CD14-positive monocyte (primary cell): ENCODE results near the gene RAB11FIP2. TPM values are rescaled to one million over a fixed set of nuclear protein-coding genes. Genes with fewer than 3 reads are reported as not detected.

Experiments used
- DNase-seq, 3 donors: peaks; one replicate each; pipeline ENCODE4 v3.0.0-alpha.2; 2011 to 2022
- H2AFZ ChIP-seq: 2 replicates; pipeline ENCODE4 v1.6.0; 2012; ENCODE audit warnings: mild to moderate bottlenecking, low read depth, low read length, inconsistent platforms; ENCODE audit not compliant: insufficient read depth, poor library complexity, severe bottlenecking
- H3K27ac ChIP-seq, 2 donors: 1 replicate in 1 of 2; 2 replicates in 1 of 2; pipeline ENCODE4 v1.5.1; 2012 to 2013; ENCODE audit warnings: low read length in 2 of 2, control low read depth in 1 of 2, inconsistent platforms in 1 of 2, low read depth in 1 of 2, mild to moderate bottlenecking in 1 of 2
- H3K27me3 ChIP-seq, 2 donors: one replicate each; pipeline versions ENCODE4 v1.6.0 to v1.6.1; 2011 to 2013; ENCODE audit warnings: low read length in 2 of 2; ENCODE audit not compliant: control insufficient read depth in 2 of 2, insufficient read depth in 2 of 2
- H3K36me3 ChIP-seq, 2 donors: replicated peaks in 1 of 2; 1 replicate in 1 of 2; 2 replicates in 1 of 2; pipeline versions ENCODE4 v1.5.1 to v1.6.1; 2012 to 2013; ENCODE audit warnings: low read length in 2 of 2, control low read depth in 1 of 2, inconsistent platforms in 1 of 2, mild to moderate bottlenecking in 1 of 2; ENCODE audit not compliant: insufficient read depth in 2 of 2, control insufficient read depth in 1 of 2
- H3K4me1 ChIP-seq, 2 donors: 1 replicate in 1 of 2; 2 replicates in 1 of 2; pipeline versions ENCODE4 v1.5.1 to v1.6.1; 2012 to 2013; ENCODE audit warnings: low read length in 2 of 2, control low read depth in 1 of 2, inconsistent platforms in 1 of 2, mild to moderate bottlenecking in 1 of 2, moderate library complexity in 1 of 2; ENCODE audit not compliant: insufficient read depth in 2 of 2, control insufficient read depth in 1 of 2
- H3K4me2 ChIP-seq: replicated peaks from 2 replicates; pipeline ENCODE3; 2012; ENCODE audit warnings: low read length, moderate library complexity, mild to moderate bottlenecking; ENCODE audit not compliant: poor library complexity, severe bottlenecking; ENCODE audit errors: extremely low read depth
- H3K4me3 ChIP-seq, 3 experiments: fragments of 200-600 bp in 1 of 3; sonication (generic) in 1 of 3; replicated peaks in 1 of 3; 1 replicate in 2 of 3; 2 replicates in 1 of 3; pipeline ENCODE4 v1.5.1; 2011 to 2013; ENCODE audit warnings: low read length in 3 of 3, mild to moderate bottlenecking in 3 of 3, control low read depth in 2 of 3, low read depth in 2 of 3, inconsistent platforms in 1 of 3, moderate library complexity in 1 of 3
- H3K79me2 ChIP-seq: 2 replicates; pipeline ENCODE4 v1.6.0; 2012; ENCODE audit warnings: mild to moderate bottlenecking, control low read depth, inconsistent platforms, low read length, moderate library complexity; ENCODE audit not compliant: insufficient read depth
- H3K9ac ChIP-seq: 2 replicates; pipeline ENCODE4 v1.6.0; 2017; ENCODE audit warnings: low read length, mild to moderate bottlenecking; ENCODE audit not compliant: insufficient read depth, poor library complexity, severe bottlenecking
- H3K9me3 ChIP-seq, 2 donors: replicated peaks in 1 of 2; 1 replicate in 1 of 2; 2 replicates in 1 of 2; pipeline versions ENCODE4 v1.5.1 to v1.6.1; 2012 to 2013; ENCODE audit warnings: low read length in 2 of 2, control low read depth in 1 of 2; ENCODE audit not compliant: control insufficient read depth in 1 of 2, insufficient read depth in 1 of 2
- H4K20me1 ChIP-seq: 2 replicates; pipeline ENCODE4 v1.6.0; 2012; ENCODE audit warnings: mild to moderate bottlenecking, low read length, control low read depth, moderate library complexity; ENCODE audit not compliant: insufficient read depth
- H3K27ac Mint-ChIP-seq, 7 donors: one replicate each; pipeline ENCODE4 v1.8.0; 2020; ENCODE audit warnings: mild to moderate bottlenecking in 7 of 7, mixed read lengths in 7 of 7, moderate library complexity in 6 of 7, inconsistent platforms in 2 of 7
- H3K27me3 Mint-ChIP-seq, 3 donors: one replicate each; pipeline ENCODE4 v1.8.0; 2021 to 2022; ENCODE audit warnings: low read depth in 3 of 3, mild to moderate bottlenecking in 3 of 3, mixed read lengths in 3 of 3, moderate library complexity in 3 of 3, inconsistent platforms in 1 of 3
- H3K36me3 Mint-ChIP-seq, 2 donors: one replicate each; pipeline ENCODE4 v1.8.0; 2020; ENCODE audit warnings: mixed read lengths in 2 of 2, inconsistent platforms in 1 of 2, mild to moderate bottlenecking in 1 of 2
- H3K4me1 Mint-ChIP-seq: one replicate; pipeline ENCODE4 v1.8.0; 2020; ENCODE audit warnings: mild to moderate bottlenecking, mixed read lengths
- H3K4me3 Mint-ChIP-seq, 2 donors: one replicate each; pipeline ENCODE4 v1.8.0; 2020; ENCODE audit warnings: mild to moderate bottlenecking in 2 of 2, mixed read lengths in 2 of 2, moderate library complexity in 1 of 2
- H3K9me3 Mint-ChIP-seq, 7 donors: one replicate each; pipeline ENCODE4 v1.8.0; 2020 to 2022; ENCODE audit warnings: mixed read lengths in 7 of 7, mild to moderate bottlenecking in 6 of 7, moderate library complexity in 6 of 7, inconsistent platforms in 2 of 7
- CTCF ChIP-seq: fragments of 200-600 bp; IDR thresholded peaks from one replicate; pipeline ENCODE4 v1.8.0; 2022; ENCODE audit warnings: antibody characterized with exemption, mild to moderate bottlenecking
- WGBS: methylation state at CpG from one replicate; pipeline ENCODE4 v1.1.5; 2013; ENCODE audit warnings: missing lambda C conversion rate; ENCODE audit not compliant: insufficient coverage; 5-methylcytosine and 5-hydroxymethylcytosine counted together
- intact Hi-C, 2 donors: fragments of 100-400 bp; cut with micrococcal nuclease; formaldehyde crosslinking; loops; one replicate each; pipeline versions ENCODE4 v1.15.0 to v1.15.1; 2023
- polyA plus RNA-seq, 3 donors: library from polyadenylated mRNA; depleted of rRNA in 1 of 3; unstranded in 2 of 3; stranded (reverse) in 1 of 3; fragments of 300-500 nt in 2 of 3; fragments of >200 nt in 1 of 3; fragmentation: Illumina TruSeq in 2 of 3; gene quantifications; 1 replicate in 2 of 3; 2 replicates in 1 of 3; pipeline ENCODE4 v1.2.3, GENCODE V29; 2012 to 2021

The RAB11FIP2 gene
- polyA plus RNA-seq, 3 donors = 3.5 to 6.7 (median 5.4) TPM

DNA sequence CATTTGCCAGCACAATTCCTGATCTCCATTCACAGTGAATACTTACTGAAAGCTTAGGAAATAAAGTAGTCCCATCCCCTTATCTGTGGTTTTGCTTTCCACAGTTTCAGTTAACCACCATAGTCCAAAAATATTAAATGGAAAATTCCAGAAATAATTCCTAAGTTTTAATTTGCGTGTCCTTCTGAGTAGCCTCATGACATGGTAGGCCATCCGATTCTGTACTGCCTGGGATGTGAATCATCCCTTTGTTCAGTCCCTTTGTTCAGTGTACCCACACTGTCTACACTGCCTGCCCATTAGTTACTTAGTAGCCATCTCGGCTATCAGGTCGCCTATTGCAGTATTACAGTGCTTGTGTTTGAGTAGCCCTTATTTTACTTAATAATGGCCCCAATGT, 14.2 kb downstream of the RAB11FIP2 start:
- DNase-seq = no peak
- no peaks in the 10 kb centered on the region for H3K9me3 ChIP-seq
- no peak overlapping the region for H3K27ac ChIP-seq
- Mint-ChIP-seq H3K4me3 (no peak overlapping the region), H3K27ac (no peak overlapping the region), H3K4me1 (peaks cover 29% of the 10 kb centered on the region), H3K9me3 (no peaks in the 10 kb centered on the region), H3K36me3 (peaks cover 30% of the 10 kb centered on the region in 2 donors), H3K27me3 (no peaks in the 10 kb centered on the region)
- H3K79me2 ChIP-seq = peaks cover 8% of the 10 kb centered on the region
- intact Hi-C loops = loop anchor here in 1 of 2 donors (10.0 kb wide), 1 partner anchor 722 kb away; the partner anchor contains the start of gene CACUL1
- H4K20me1 ChIP-seq = peaks cover 14% of the 10 kb centered on the region
- H3K4me1 ChIP-seq = peaks cover 21 to 25% of the 10 kb centered on the region in 2 donors
- no peaks in the 10 kb centered on the region for H3K27me3 ChIP-seq
- H3K9ac ChIP-seq = no peak overlapping the region
- H3K36me3 ChIP-seq = peaks cover 16 to 22% of the 10 kb centered on the region in 2 donors
- H3K4me3 ChIP-seq = no peak overlapping the region
- no peak for TF ChIP-seq CTCF
- WGBS = 100% methylated on average over 2 of the region's 4 CpGs
- H2AFZ ChIP-seq = no peak overlapping the region
- H3K4me2 ChIP-seq = no peak overlapping the region

GRCh38 chr10:118031351-118032075, 15.2 kb downstream of the RAB11FIP2 start:
- H3K27ac Mint-ChIP-seq = no peak overlapping the region
- Histone ChIP-seq H3K9me3 (no peaks in the 10 kb centered on the region), H3K9ac (no peak overlapping the region), H3K4me1 (peaks cover 20 to 21% of the 10 kb centered on the region in 2 donors), H3K36me3 (peaks cover 16 to 22% of the 10 kb centered on the region in 2 donors), H2AFZ (no peak overlapping the region), H4K20me1 (peaks cover 14% of the 10 kb centered on the region), H3K4me3 (no peak overlapping the region), H3K27me3 (no peaks in the 10 kb centered on the region), H3K27ac (no peak overlapping the region), H3K79me2 (peaks cover 8% of the 10 kb centered on the region), H3K4me2 (no peak overlapping the region)
- H3K4me1 Mint-ChIP-seq = peaks cover 24% of the 10 kb centered on the region
- H3K9me3 Mint-ChIP-seq = no peaks in the 10 kb centered on the region
- no peak for DNase-seq
- no CpG with 5 or more reads among the region's 2 CpGs for WGBS
- H3K4me3 Mint-ChIP-seq = no peak overlapping the region
- intact Hi-C loops = loop anchor here in 1 of 2 donors (10.0 kb wide), 1 partner anchor 723 kb away; the partner anchor contains the start of gene CACUL1
- H3K36me3 Mint-ChIP-seq = peaks cover 30 to 32% of the 10 kb centered on the region in 2 donors
- no peaks in the 10 kb centered on the region for H3K27me3 Mint-ChIP-seq
- TF ChIP-seq CTCF = no peak
